ENCODE results near the gene GKAP1. TPM values are rescaled to one million over a fixed set of nuclear protein-coding genes. Genes with fewer than 3 reads are reported as not detected.
A peak's percentile ranks its signal among the peaks of the same experiment; 100 is the strongest.

The GKAP1 gene
- polyA plus RNA-seq, 1 donor (not counting 4 experiments of a cell fraction or from before 2014, with no cell fraction given): 0.62 TPM

DNA sequence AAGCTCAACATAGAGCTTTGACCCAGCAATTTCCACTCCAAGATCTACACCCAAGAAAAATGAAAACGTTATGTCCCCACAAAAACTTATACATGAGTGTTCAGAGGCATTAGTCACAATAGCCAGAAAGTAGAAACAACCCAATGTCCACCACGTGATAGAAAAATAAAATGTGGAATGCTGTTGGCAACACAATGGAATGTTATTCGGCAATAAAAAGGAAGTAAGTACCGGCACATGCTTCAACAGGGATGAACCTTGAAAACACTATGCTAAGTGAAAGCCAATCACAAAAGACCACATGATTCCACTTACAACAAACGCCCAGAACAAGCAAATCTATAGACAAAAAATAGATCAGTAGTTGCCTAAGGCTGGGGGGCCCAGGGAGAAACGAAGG lies 115.8 kb downstream of the GKAP1 start:
- peak overlapping the region; percentile 4 for H3K27ac ChIP-seq (ENCODE audit: control insufficient read depth, insufficient read depth, low read length)
- H3K9me3 ChIP-seq (ENCODE audit: control insufficient read depth, low read depth, low read length): no peaks in the 10 kb centered on the region
- H3K36me3 ChIP-seq (ENCODE audit: control insufficient read depth in 2 of 2, extremely low read depth in 1 of 2, insufficient read depth in 2 of 2, low read length in 2 of 2): no peaks in the 10 kb centered on the region
- no peak overlapping the region for H3K9ac ChIP-seq (ENCODE audit: control insufficient read depth, extremely low read depth, insufficient read depth, low read length)
- FAIRE-seq: no peak
- TF ChIP-seq, protein P1, sequence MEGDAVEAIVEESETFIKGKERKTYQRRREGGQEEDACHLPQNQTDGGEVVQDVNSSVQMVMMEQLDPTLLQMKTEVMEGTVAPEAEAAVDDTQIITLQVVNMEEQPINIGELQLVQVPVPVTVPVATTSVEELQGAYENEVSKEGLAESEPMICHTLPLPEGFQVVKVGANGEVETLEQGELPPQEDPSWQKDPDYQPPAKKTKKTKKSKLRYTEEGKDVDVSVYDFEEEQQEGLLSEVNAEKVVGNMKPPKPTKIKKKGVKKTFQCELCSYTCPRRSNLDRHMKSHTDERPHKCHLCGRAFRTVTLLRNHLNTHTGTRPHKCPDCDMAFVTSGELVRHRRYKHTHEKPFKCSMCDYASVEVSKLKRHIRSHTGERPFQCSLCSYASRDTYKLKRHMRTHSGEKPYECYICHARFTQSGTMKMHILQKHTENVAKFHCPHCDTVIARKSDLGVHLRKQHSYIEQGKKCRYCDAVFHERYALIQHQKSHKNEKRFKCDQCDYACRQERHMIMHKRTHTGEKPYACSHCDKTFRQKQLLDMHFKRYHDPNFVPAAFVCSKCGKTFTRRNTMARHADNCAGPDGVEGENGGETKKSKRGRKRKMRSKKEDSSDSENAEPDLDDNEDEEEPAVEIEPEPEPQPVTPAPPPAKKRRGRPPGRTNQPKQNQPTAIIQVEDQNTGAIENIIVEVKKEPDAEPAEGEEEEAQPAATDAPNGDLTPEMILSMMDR (optimal IDR thresholded peaks at IDR 0.05 in 1 of 3, IDR thresholded peaks at IDR 0.05 in 1 of 3, conservative IDR thresholded peaks at IDR 0.05 in 1 of 3; ENCODE audit: extremely low read depth in 1 of 3, insufficient read depth in 2 of 3, low read length in 3 of 3): no peak
- TF ChIP-seq EZH2 (IDR thresholded peaks at IDR 0.05; ENCODE audit: low read length): no peak
- H2AFZ ChIP-seq (ENCODE audit: control insufficient read depth, low read length): no peak overlapping the region
- H4K20me1 ChIP-seq (ENCODE audit: control insufficient read depth, extremely low read depth, insufficient read depth, low read length): peaks cover 20% of the 10 kb centered on the region
- H3K4me1 ChIP-seq (ENCODE audit: control insufficient read depth, extremely low read depth, insufficient read depth, low read length): peaks cover 21% of the 10 kb centered on the region
- H3K27me3 ChIP-seq (ENCODE audit: control insufficient read depth, extremely low read depth, insufficient read depth, low read length): no peaks in the 10 kb centered on the region
- peak; percentile 45 for DNase-seq (ENCODE audit: low read depth, low spot score)
- dilution Hi-C loops (cut with MboI; ENCODE audit: extremely low pct_ligation_motif_present, low sequenced_read_pairs): no loop called here
- H3K79me2 ChIP-seq (ENCODE audit: control insufficient read depth, insufficient read depth, low read length): peaks cover 100% of the 10 kb centered on the region
- peak overlapping the region; percentile 7 for H3K4me2 ChIP-seq (ENCODE audit: control insufficient read depth, extremely low read depth, insufficient read depth, low read depth, low read length)
- peaks cover 2% of the 10 kb centered on the region for H3K9me1 ChIP-seq (ENCODE audit: control insufficient read depth, extremely low read depth, insufficient read depth, low read length)
- no peak overlapping the region for H3K4me3 ChIP-seq (ENCODE audit: control insufficient read depth in 2 of 3, extremely low read depth in 1 of 3, insufficient read depth in 2 of 3, low read depth in 1 of 3, low read length in 3 of 3)

DNA sequence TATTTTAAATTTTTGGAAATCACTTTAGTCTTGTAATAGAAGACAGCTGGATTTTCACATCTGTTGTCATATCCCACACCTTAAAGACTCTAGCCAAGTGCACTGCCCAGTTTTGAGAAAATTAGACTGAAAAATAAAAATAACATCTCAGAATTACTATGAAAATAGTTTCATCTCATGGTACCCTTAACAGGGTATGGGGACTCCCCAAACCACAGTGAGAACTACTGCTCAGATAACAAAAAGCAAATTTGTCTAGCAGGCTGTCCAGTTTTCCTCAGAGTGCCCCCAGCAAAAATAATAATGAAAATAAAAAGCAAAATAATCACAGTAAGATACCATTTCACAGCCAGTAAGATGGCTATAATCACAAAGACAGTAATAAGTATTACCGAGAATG lies 116.3 kb downstream of the GKAP1 start:
- H3K9me1 ChIP-seq (ENCODE audit: control insufficient read depth, extremely low read depth, insufficient read depth, low read length): peaks cover 2% of the 10 kb centered on the region
- FAIRE-seq: no peak
- H3K36me3 ChIP-seq (ENCODE audit: control insufficient read depth in 2 of 2, extremely low read depth in 1 of 2, insufficient read depth in 2 of 2, low read length in 2 of 2): no peaks in the 10 kb centered on the region
- peaks cover 20% of the 10 kb centered on the region for H3K4me1 ChIP-seq (ENCODE audit: control insufficient read depth, extremely low read depth, insufficient read depth, low read length)
- peak overlapping the region; percentile 4 for H3K27ac ChIP-seq (ENCODE audit: control insufficient read depth, insufficient read depth, low read length)
- H3K4me2 ChIP-seq (ENCODE audit: control insufficient read depth, extremely low read depth, insufficient read depth, low read depth, low read length): no peak overlapping the region
- no peaks in the 10 kb centered on the region for H3K9me3 ChIP-seq (ENCODE audit: control insufficient read depth, low read depth, low read length)
- no peak overlapping the region for H3K4me3 ChIP-seq (ENCODE audit: control insufficient read depth in 2 of 3, extremely low read depth in 1 of 3, insufficient read depth in 2 of 3, low read depth in 1 of 3, low read length in 3 of 3)
- H3K79me2 ChIP-seq (ENCODE audit: control insufficient read depth, insufficient read depth, low read length): peaks cover 100% of the 10 kb centered on the region
- no peaks in the 10 kb centered on the region for H3K27me3 ChIP-seq (ENCODE audit: control insufficient read depth, extremely low read depth, insufficient read depth, low read length)
- DNase-seq (ENCODE audit: low read depth, low spot score): no peak
- peaks cover 20% of the 10 kb centered on the region for H4K20me1 ChIP-seq (ENCODE audit: control insufficient read depth, extremely low read depth, insufficient read depth, low read length)
- dilution Hi-C loops (cut with MboI; ENCODE audit: extremely low pct_ligation_motif_present, low sequenced_read_pairs): no loop called here
- no peak overlapping the region for H3K9ac ChIP-seq (ENCODE audit: control insufficient read depth, extremely low read depth, insufficient read depth, low read length)
- H2AFZ ChIP-seq (ENCODE audit: control insufficient read depth, low read length): no peak overlapping the region
- TF ChIP-seq, protein P1 (optimal IDR thresholded peaks at IDR 0.05 in 1 of 3, IDR thresholded peaks at IDR 0.05 in 1 of 3, conservative IDR thresholded peaks at IDR 0.05 in 1 of 3; ENCODE audit: extremely low read depth in 1 of 3, insufficient read depth in 2 of 3, low read length in 3 of 3): no peak
- no peak for TF ChIP-seq EZH2 (IDR thresholded peaks at IDR 0.05; ENCODE audit: low read length)
